Smooth muscle cell (in vitro differentiated cells): ENCODE results near the gene DOCK4. TPM values are rescaled to one million over a fixed set of nuclear protein-coding genes. Genes with fewer than 3 reads are reported as not detected.
"Not testable (repeated sequence)": the region's sequence is repeated elsewhere in the genome, so short reads cannot be mapped to it uniquely, and the experiment has no call there.

ENCODE experiments used
- DNase-seq: peaks from one replicate; lab custom pipeline; 2025; ENCODE audit not compliant: unreplicated experiment; lab: John Stamatoyannopoulos, UW
- H2AFZ ChIP-seq: fragments of 200-600 bp; sonication (generic); 2 replicates; pipeline ENCODE4 v1.6.0; 2016; ENCODE audit warnings: antibody characterized with exemption, low read depth, mild to moderate bottlenecking
- H3F3A ChIP-seq: fragments of 200-600 bp; sonication (generic); 2 replicates; pipeline ENCODE4 v1.6.0; 2017; ENCODE audit warnings: antibody characterized with exemption, low read depth
- H3K27ac ChIP-seq: fragments of 200-600 bp; sonication (generic); 2 replicates; pipeline ENCODE4 v1.5.1; 2016; ENCODE audit warnings: low read depth, mild to moderate bottlenecking
- H3K27me3 ChIP-seq: fragments of 200-600 bp; sonication (generic); 2 replicates; pipeline ENCODE4 v1.6.1; 2016; ENCODE audit warnings: low read depth, mild to moderate bottlenecking
- H3K36me3 ChIP-seq: fragments of 200-600 bp; sonication (generic); 2 replicates; pipeline ENCODE4 v1.5.1; 2016; ENCODE audit warnings: low read depth
- H3K4me1 ChIP-seq: fragments of 200-600 bp; sonication (generic); 2 replicates; pipeline ENCODE4 v1.5.1; 2016; ENCODE audit warnings: low read depth
- H3K4me2 ChIP-seq: fragments of 200-600 bp; sonication (generic); 2 replicates; pipeline ENCODE4 v1.6.0; 2016; ENCODE audit warnings: mild to moderate bottlenecking
- H3K4me3 ChIP-seq: fragments of 200-600 bp; sonication (generic); 2 replicates; pipeline ENCODE4 v1.5.1; 2016; ENCODE audit warnings: mild to moderate bottlenecking
- H3K79me2 ChIP-seq: fragments of 200-600 bp; sonication (generic); 2 replicates; pipeline ENCODE4 v1.6.0; 2016; ENCODE audit warnings: low read depth, mild to moderate bottlenecking
- H3K9ac ChIP-seq: fragments of 200-600 bp; sonication (generic); 2 replicates; pipeline ENCODE4 v1.6.0; 2016; ENCODE audit warnings: low read depth
- H3K9me3 ChIP-seq: fragments of 200-600 bp; sonication (generic); replicated peaks from 2 replicates; pipeline ENCODE4 v1.5.1; 2016; ENCODE audit warnings: low read depth
- H4K20me1 ChIP-seq: fragments of 200-600 bp; sonication (generic); 2 replicates; pipeline ENCODE4 v1.6.0; 2016; ENCODE audit warnings: low read depth
- CTCF ChIP-seq: fragments of 200-600 bp; sonication (generic); IDR thresholded peaks from 2 replicates; pipeline ENCODE4 v1.5.1; 2017; ENCODE audit warnings: borderline replicate concordance, mild to moderate bottlenecking, antibody characterized with exemption; ENCODE audit not compliant: insufficient read depth, poor library complexity, severe bottlenecking
- WGBS: methylation state at CpG from one replicate; pipeline ENCODE4 v1.1.7; 2016; ENCODE audit warnings: low lambda C conversion rate; 5-methylcytosine and 5-hydroxymethylcytosine counted together
- polyA plus RNA-seq: library from polyadenylated mRNA; unstranded; fragments of >200 nt; fragmentation: Nextera tagmentation; extraction: Ambion mirVana; gene quantifications from 2 replicates; pipeline ENCODE4 v1.2.1, GENCODE V29; 2016
- total RNA-seq: library from RNA; depleted of rRNA; stranded (reverse); fragments of >200 nt; gene quantifications from 2 replicates; pipeline ENCODE4 v1.2.3, GENCODE V29; 2014

Gene DOCK4
- total and polyA plus RNA-seq, 2 experiments from 2014 or later = 7.4 to 20.5 TPM

DNA sequence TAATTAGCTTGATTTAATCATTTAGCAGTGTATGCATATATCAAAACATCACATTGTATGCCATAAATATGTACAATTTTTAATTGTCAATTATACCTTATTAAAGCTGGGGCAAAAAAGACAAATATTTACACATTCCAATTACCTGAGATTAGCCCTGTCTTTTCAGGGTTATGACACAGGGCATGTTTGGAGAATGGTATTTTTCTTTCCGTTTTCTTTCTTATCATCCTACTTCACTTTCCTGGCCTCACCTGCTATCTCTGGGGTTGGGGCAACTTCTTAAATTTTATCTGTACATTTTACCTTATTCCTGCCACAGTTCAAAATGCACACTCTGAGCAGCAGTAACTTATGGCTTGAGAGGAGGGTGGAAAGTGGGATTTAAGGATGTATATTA lies 285.9 kb downstream of the DOCK4 start:
- peak overlapping the region; percentile 76 for H3K4me2 ChIP-seq
- peak overlapping the region; percentile 51 for H3K27ac ChIP-seq
- H3F3A ChIP-seq = peaks cover 9% of the 10 kb centered on the region
- H4K20me1 ChIP-seq = no peaks in the 10 kb centered on the region
- no peak overlapping the region for H3K4me3 ChIP-seq
- H3K9me3 ChIP-seq = no peaks in the 10 kb centered on the region
- WGBS = 44% methylated on average over 1 of the region's 1 CpG
- H2AFZ ChIP-seq = no peak overlapping the region
- H3K4me1 ChIP-seq = peaks cover 10% of the 10 kb centered on the region
- H3K27me3 ChIP-seq = no peaks in the 10 kb centered on the region
- no peaks in the 10 kb centered on the region for H3K79me2 ChIP-seq
- no peak for DNase-seq
- peak overlapping the region; percentile 11 for H3K9ac ChIP-seq
- no peaks in the 10 kb centered on the region for H3K36me3 ChIP-seq
- no peak for TF ChIP-seq CTCF

GRCh38 chr7:111919631-111920179 lies 286.5 kb downstream of the DOCK4 start:
- DNase-seq = no peak
- no peak for TF ChIP-seq CTCF

GRCh38 chr7:111919164-111919563 lies 287.0 kb downstream of the DOCK4 start:
- 52% methylated on average over 2 of the region's 2 CpGs for WGBS
- H3K4me2 ChIP-seq = peak overlapping the region; percentile 76
- no peaks in the 10 kb centered on the region for H3K79me2 ChIP-seq
- no peaks in the 10 kb centered on the region for H3K9me3 ChIP-seq
- H3K4me1 ChIP-seq = peaks cover 10% of the 10 kb centered on the region
- H3F3A ChIP-seq = peaks cover 9% of the 10 kb centered on the region
- no peak overlapping the region for H3K9ac ChIP-seq
- peak overlapping the region; percentile 46 for H3K27ac ChIP-seq
- no peaks in the 10 kb centered on the region for H4K20me1 ChIP-seq
- H3K27me3 ChIP-seq = no peaks in the 10 kb centered on the region
- TF ChIP-seq CTCF = no peak
- no peaks in the 10 kb centered on the region for H3K36me3 ChIP-seq
- H3K4me3 ChIP-seq = no peak overlapping the region
- no peak for DNase-seq
- no peak overlapping the region for H2AFZ ChIP-seq

More at GRCh38 chr7:111919631-111920179, 286.5 kb downstream of the DOCK4 start:
- Histone ChIP-seq H4K20me1 (no peaks in the 10 kb centered on the region), H3K36me3 (no peaks in the 10 kb centered on the region), H2AFZ (no peak overlapping the region), H3K9me3 (no peaks in the 10 kb centered on the region), H3K9ac (peak overlapping the region; percentile 11), H3K79me2 (no peaks in the 10 kb centered on the region), H3F3A (peaks cover 9% of the 10 kb centered on the region), H3K4me2 (peak overlapping the region; percentile 76), H3K27me3 (no peaks in the 10 kb centered on the region), H3K4me3 (no peak overlapping the region), H3K4me1 (peaks cover 10% of the 10 kb centered on the region), H3K27ac (peak overlapping the region; percentile 51)
- WGBS = 16% methylated on average over 5 of the region's 5 CpGs

- no peaks in the 10 kb centered on the region for H3K27me3 ChIP-seq
- DNase-seq = no peak
- H3K9me3 ChIP-seq = no peaks in the 10 kb centered on the region
- no peaks in the 10 kb centered on the region for H3K79me2 ChIP-seq
- H3K4me2 ChIP-seq = peak overlapping the region; percentile 76
- no peaks in the 10 kb centered on the region for H3K36me3 ChIP-seq
- no peak overlapping the region for H2AFZ ChIP-seq
- H4K20me1 ChIP-seq = no peaks in the 10 kb centered on the region
- H3K4me1 ChIP-seq = peaks cover 10% of the 10 kb centered on the region
- H3K9ac ChIP-seq = no peak overlapping the region
- WGBS = 84% methylated on average over 4 of the region's 4 CpGs
- peaks cover 9% of the 10 kb centered on the region for H3F3A ChIP-seq
- H3K4me3 ChIP-seq = no peak overlapping the region
- no peak overlapping the region for H3K27ac ChIP-seq
- TF ChIP-seq CTCF = no peak
These were observed 287.7 kb downstream of the DOCK4 start for GRCh38 chr7:111918461-111918860.

GRCh38 chr7:111917404-111917803 lies 288.8 kb downstream of the DOCK4 start:
- not testable (repeated sequence) for H2AFZ ChIP-seq, H3K27me3 ChIP-seq, H3K9ac ChIP-seq, H3K4me2 ChIP-seq, H3K36me3 ChIP-seq, H3K79me2 ChIP-seq, H3K4me3 ChIP-seq, H4K20me1 ChIP-seq, H3K9me3 ChIP-seq, DNase-seq, H3K27ac ChIP-seq, H3F3A ChIP-seq
- peaks cover 10% of the 10 kb centered on the region for H3K4me1 ChIP-seq
- 98% methylated on average over 11 of the region's 11 CpGs for WGBS
